ENCODE data around the gene FREM1. TPM values are rescaled to one million over a fixed set of nuclear protein-coding genes. Genes with fewer than 3 reads are reported as not detected.

The FREM1 gene
- total RNA-seq, 1 donor from 2014 or later, result 0.85 TPM

- no peaks in the 10 kb centered on the region for H3K4me1 ChIP-seq
Measured at GRCh38 chr9:14830057-14830456, 80.2 kb downstream of the FREM1 start.

GRCh38 chr9:14829204-14829603 lies 81.0 kb downstream of the FREM1 start:
- Histone ChIP-seq H3K27ac (no peak overlapping the region), H3K27me3 (no peaks in the 10 kb centered on the region), H3K4me3 (no peak overlapping the region), H3K4me1 (no peaks in the 10 kb centered on the region), H3K36me3 (peaks cover 0 to 6% of the 10 kb centered on the region in 2 donors), H3K9me3 (no peaks in the 10 kb centered on the region)
- DNase-seq (ENCODE audit: low spot score in 2 of 2), result no peak
- intact Hi-C loops (cut with DNase I), result no loop called here
- no peak for TF ChIP-seq CTCF (IDR thresholded peaks at IDR 0.05)

More at GRCh38 chr9:14830057-14830456, 80.2 kb downstream of the FREM1 start:
- Histone ChIP-seq H3K27me3 (no peaks in the 10 kb centered on the region), H3K9me3 (no peaks in the 10 kb centered on the region), H3K36me3 (peaks cover 0 to 6% of the 10 kb centered on the region in 2 donors), H3K4me3 (no peak overlapping the region), H3K27ac (no peak overlapping the region)
- no peak for DNase-seq (ENCODE audit: low spot score in 2 of 2)
- no peak for TF ChIP-seq CTCF (IDR thresholded peaks at IDR 0.05)
- intact Hi-C loops (cut with DNase I), result no loop called here

- Histone ChIP-seq H3K27ac (no peak overlapping the region), H3K4me1 (no peaks in the 10 kb centered on the region), H3K4me3 (no peak overlapping the region), H3K36me3 (peaks cover 0 to 5% of the 10 kb centered on the region in 2 donors), H3K27me3 (no peaks in the 10 kb centered on the region), H3K9me3 (no peaks in the 10 kb centered on the region)
- intact Hi-C loops (cut with DNase I), result no loop called here
- DNase-seq (ENCODE audit: low spot score in 2 of 2), result no peak
- no peak for TF ChIP-seq CTCF (IDR thresholded peaks at IDR 0.05)
Measured at GRCh38 chr9:14827805-14828204, 82.4 kb downstream of the FREM1 start.

GRCh38 chr9:14824481-14824880 lies 85.7 kb downstream of the FREM1 start:
- intact Hi-C loops (cut with DNase I), result no loop called here
- no peaks in the 10 kb centered on the region for H3K9me3 ChIP-seq
- no peaks in the 10 kb centered on the region for H3K4me1 ChIP-seq
- DNase-seq (ENCODE audit: low spot score in 2 of 2), result no peak
- TF ChIP-seq CTCF (IDR thresholded peaks at IDR 0.05), result no peak
- no peaks in the 10 kb centered on the region for H3K27me3 ChIP-seq
- H3K27ac ChIP-seq, result no peak overlapping the region
- peaks cover 0 to 14% of the 10 kb centered on the region in 2 donors for H3K36me3 ChIP-seq
- no peak overlapping the region for H3K4me3 ChIP-seq

GRCh38 chr9:14823800-14824199 lies 86.4 kb downstream of the FREM1 start:
- Histone ChIP-seq H3K4me1 (no peaks in the 10 kb centered on the region), H3K4me3 (no peak overlapping the region), H3K9me3 (no peaks in the 10 kb centered on the region), H3K27me3 (no peaks in the 10 kb centered on the region), H3K36me3 (peaks cover 0 to 14% of the 10 kb centered on the region in 2 donors), H3K27ac (no peak overlapping the region)
- DNase-seq (ENCODE audit: low spot score in 2 of 2), result no peak
- TF ChIP-seq CTCF (IDR thresholded peaks at IDR 0.05), result no peak
- intact Hi-C loops (cut with DNase I), result no loop called here

GRCh38 chr9:14822666-14823065 lies 87.6 kb downstream of the FREM1 start:
- no peaks in the 10 kb centered on the region for H3K9me3 ChIP-seq
- intact Hi-C loops (cut with DNase I), result no loop called here
- H3K4me1 ChIP-seq, result no peaks in the 10 kb centered on the region
- no peak for TF ChIP-seq CTCF (IDR thresholded peaks at IDR 0.05)
- H3K27ac ChIP-seq, result no peak overlapping the region
- H3K36me3 ChIP-seq, result peaks cover 0 to 14% of the 10 kb centered on the region in 2 donors
- no peak overlapping the region for H3K4me3 ChIP-seq
- no peaks in the 10 kb centered on the region for H3K27me3 ChIP-seq
- no peak for DNase-seq (ENCODE audit: low spot score in 2 of 2)

All from ascending aorta (tissue), 2 donors.